ENCODE results near the gene SEMA4G. TPM values are rescaled to one million over a fixed set of nuclear protein-coding genes. Genes with fewer than 3 reads are reported as not detected.

Gene SEMA4G
- total RNA-seq, 1 experiment from 2014 or later: 29.4 TPM

GRCh38 chr10:100928039-100928438 is 41.3 kb upstream of the SEMA4G start:
- RAD21 ChIA-PET (ENCODE audit: low non-redundant PET in 1 of 2, low total read pairs in 2 of 2, uncharacterized antibody in 2 of 2, unreplicated experiment in 2 of 2): no interaction called here
- Histone ChIP-seq H3K36me3 (ENCODE audit: control insufficient read depth in 1 of 2, insufficient read depth in 2 of 2, low read length in 2 of 2) (peaks cover 64 to 70% of the 10 kb centered on the region in 2 experiments), H3K9me3 (ENCODE audit: control insufficient read depth in 1 of 2, insufficient read depth in 1 of 2, low read depth in 1 of 2, low read length in 2 of 2) (no peaks in the 10 kb centered on the region), H2AFZ (ENCODE audit: low read depth, low read length, poor library complexity, severe bottlenecking) (no peak overlapping the region), H3K79me2 (ENCODE audit: insufficient read depth, low read length) (0 out of 2 replicates have a peak, but pooled peaks cover 4% of the 10 kb centered on the region), H4K20me1 (ENCODE audit: insufficient read depth) (peaks cover 6% of the 10 kb centered on the region; the same call in 1 of the 2 replicates), H3K4me1 (ENCODE audit: control insufficient read depth in 1 of 2, insufficient read depth in 2 of 2, low read length in 2 of 2) (no peaks in the 10 kb centered on the region), H3K27ac (ENCODE audit: low read depth, low read length) (no peak overlapping the region), H3K9ac (ENCODE audit: low read length) (no peak overlapping the region), H3K27me3 (ENCODE audit: insufficient read depth, low read length) (no peaks in the 10 kb centered on the region), H3K4me3 (replicated peaks in 1 of 2; ENCODE audit: low read depth in 1 of 2, low read length in 2 of 2) (no peak overlapping the region), H3K9me2 (ENCODE audit: insufficient read depth) (no peaks in the 10 kb centered on the region), H3K4me2 (ENCODE audit: low read length) (no peak overlapping the region)
- TF ChIP-seq TCF7L2 (IDR thresholded peaks at IDR 0.05; ENCODE audit: borderline replicate concordance, extremely low read depth, insufficient read depth, insufficient read length) (no peak), SP1 (IDR thresholded peaks at IDR 0.05; ENCODE audit: low read depth) (no peak), REST (IDR thresholded peaks at IDR 0.05; ENCODE audit: low read depth) (no peak), SIN3A (IDR thresholded peaks at IDR 0.05; ENCODE audit: low read depth) (no peak), MAX (IDR thresholded peaks at IDR 0.05) (no peak), JUND (IDR thresholded peaks at IDR 0.05) (no peak), FOSL1 (IDR thresholded peaks at IDR 0.05; ENCODE audit: low read depth) (no peak), POLR2AphosphoS5 (IDR thresholded peaks at IDR 0.05; ENCODE audit: low read depth, low read length) (no peak), ZBTB33 (IDR thresholded peaks at IDR 0.05; ENCODE audit: extremely low read depth, insufficient replicate concordance, low read length) (no peak)
- ATAC-seq (no peak), DNase-seq (ENCODE audit: low read depth, low spot score) (no peak)
- no TSS peak for BruUV-seq (replicated peaks)
- CTCF ChIA-PET: no interaction called here
- POLR2A ChIA-PET: no interaction called here
- intact Hi-C loops (cut with micrococcal nuclease): no loop called here

Data from HCT116 (cell line).